ENCODE data around the gene TTC1.

The TTC1 gene

GRCh38 chr5:160075073-160075472, 66.1 kb downstream of the TTC1 start:
- no peak overlapping the region for H3K4me2 ChIP-seq (ENCODE audit: low read depth, low read length, poor library complexity, severe bottlenecking)
- H4K20me1 ChIP-seq (ENCODE audit: low read depth, low read length) = no peaks in the 10 kb centered on the region
- no peak overlapping the region for H3K9ac ChIP-seq (ENCODE audit: low read length)
- H3K9me3 ChIP-seq (ENCODE audit: insufficient read depth, low read length) = no peaks in the 10 kb centered on the region
- no peaks in the 10 kb centered on the region for H3F3A ChIP-seq (ENCODE audit: insufficient read depth)
- H3K4me3 ChIP-seq (ENCODE audit: insufficient read depth, low read length, poor library complexity, severe bottlenecking) = no peak overlapping the region
- no peaks in the 10 kb centered on the region for H3K9me2 ChIP-seq (replicated peaks; ENCODE audit: insufficient read depth, low read length)
- H3K27me3 ChIP-seq (ENCODE audit: low read length) = no peaks in the 10 kb centered on the region
- H3K36me3 ChIP-seq (ENCODE audit: low read length) = no peaks in the 10 kb centered on the region
- TF ChIP-seq CTCF (IDR thresholded peaks at IDR 0.05; ENCODE audit: insufficient read depth, low read length, poor library complexity, severe bottlenecking) (no peak), EZH2phosphoT487 (conservative IDR thresholded peaks at IDR 0.05; ENCODE audit: low read length) (no peak)
- H2AFZ ChIP-seq (ENCODE audit: low read depth, low read length, severe bottlenecking) = no peak overlapping the region
- no peaks in the 10 kb centered on the region for H3K79me2 ChIP-seq (ENCODE audit: insufficient read depth, low read length)
- no peak overlapping the region for H3K27ac ChIP-seq (ENCODE audit: low read depth, low read length)

GRCh38 chr5:160076997-160077396, 68.1 kb downstream of the TTC1 start:
- Histone ChIP-seq H3K9me2 (replicated peaks; ENCODE audit: insufficient read depth, low read length) (no peaks in the 10 kb centered on the region), H3K4me2 (ENCODE audit: low read depth, low read length, poor library complexity, severe bottlenecking) (no peak overlapping the region), H3K79me2 (ENCODE audit: insufficient read depth, low read length) (no peaks in the 10 kb centered on the region), H3K27ac (ENCODE audit: low read depth, low read length) (no peak overlapping the region), H3K9me3 (ENCODE audit: insufficient read depth, low read length) (no peaks in the 10 kb centered on the region), H2AFZ (ENCODE audit: low read depth, low read length, severe bottlenecking) (no peak overlapping the region), H3K36me3 (ENCODE audit: low read length) (no peaks in the 10 kb centered on the region), H3K9ac (ENCODE audit: low read length) (no peak overlapping the region), H3K4me3 (ENCODE audit: insufficient read depth, low read length, poor library complexity, severe bottlenecking) (no peak overlapping the region), H4K20me1 (ENCODE audit: low read depth, low read length) (no peaks in the 10 kb centered on the region), H3K27me3 (ENCODE audit: low read length) (no peaks in the 10 kb centered on the region), H3F3A (ENCODE audit: insufficient read depth) (no peaks in the 10 kb centered on the region)
- no peak for TF ChIP-seq CTCF (IDR thresholded peaks at IDR 0.05; ENCODE audit: insufficient read depth, low read length, poor library complexity, severe bottlenecking)
- TF ChIP-seq EZH2phosphoT487 (conservative IDR thresholded peaks at IDR 0.05; ENCODE audit: low read length) = no peak

- H3K4me2 ChIP-seq (ENCODE audit: low read depth, low read length, poor library complexity, severe bottlenecking) = no peak overlapping the region
- H3K27ac ChIP-seq (ENCODE audit: low read depth, low read length) = no peak overlapping the region
- H3K9me3 ChIP-seq (ENCODE audit: insufficient read depth, low read length) = no peaks in the 10 kb centered on the region
- no peak overlapping the region for H2AFZ ChIP-seq (ENCODE audit: low read depth, low read length, severe bottlenecking)
- H3K79me2 ChIP-seq (ENCODE audit: insufficient read depth, low read length) = no peaks in the 10 kb centered on the region
- no peaks in the 10 kb centered on the region for H3K27me3 ChIP-seq (ENCODE audit: low read length)
- TF ChIP-seq CTCF (IDR thresholded peaks at IDR 0.05; ENCODE audit: insufficient read depth, low read length, poor library complexity, severe bottlenecking) (no peak), EZH2phosphoT487 (conservative IDR thresholded peaks at IDR 0.05; ENCODE audit: low read length) (no peak)
- H3K36me3 ChIP-seq (ENCODE audit: low read length) = no peaks in the 10 kb centered on the region
- H3K9ac ChIP-seq (ENCODE audit: low read length) = no peak overlapping the region
- H3K4me3 ChIP-seq (ENCODE audit: insufficient read depth, low read length, poor library complexity, severe bottlenecking) = no peak overlapping the region
- H3K9me2 ChIP-seq (replicated peaks; ENCODE audit: insufficient read depth, low read length) = no peaks in the 10 kb centered on the region
- H3F3A ChIP-seq (ENCODE audit: insufficient read depth) = no peaks in the 10 kb centered on the region
- H4K20me1 ChIP-seq (ENCODE audit: low read depth, low read length) = no peaks in the 10 kb centered on the region
Observed at GRCh38 chr5:160079753-160080152, 70.8 kb downstream of the TTC1 start.
